Neural progenitor cell (in vitro differentiated cells): ENCODE data around the gene MYH10.

Experiments used
- CTCF ChIP-seq: fragments of 200-600 bp; sonication (generic); IDR thresholded peaks from 2 replicates; pipeline ENCODE4 v1.5.1; 2017; ENCODE audit warnings: antibody characterized with exemption, mild to moderate bottlenecking
- EZH2 ChIP-seq: fragments of 200-600 bp; sonication (generic); IDR thresholded peaks from 2 replicates; pipeline ENCODE4 v1.6.1; 2017; ENCODE audit warnings: antibody characterized with exemption, mild to moderate bottlenecking, moderate library complexity
- EZH2phosphoT487 ChIP-seq: fragments of 200-600 bp; sonication (generic); IDR thresholded peaks from 2 replicates; pipeline ENCODE4 v1.6.1; 2017; ENCODE audit warnings: antibody characterized with exemption

- no peak for TF ChIP-seq CTCF
- no peak for TF ChIP-seq EZH2
- no peak for TF ChIP-seq EZH2phosphoT487
Observed at GRCh38 chr17:8621585-8621984, 8.9 kb downstream of the MYH10 start.
